ENCODE measurements around the gene CACNA1H. TPM values are rescaled to one million over a fixed set of nuclear protein-coding genes. Genes with fewer than 3 reads are reported as not detected.

CACNA1H gene
- total RNA-seq, 1 experiment from 2014 or later, result 24.3 TPM

GRCh38 chr16:1113489-1113888 is 39.4 kb upstream of the CACNA1H start:
- POLR2A ChIA-PET, result no interaction called here
- H3K4me3 ChIP-seq (replicated peaks in 1 of 2; ENCODE audit: low read depth in 1 of 2, low read length in 2 of 2), result no peak overlapping the region
- H3K9me3 ChIP-seq (ENCODE audit: control insufficient read depth in 1 of 2, insufficient read depth in 1 of 2, low read depth in 1 of 2, low read length in 2 of 2), result no peaks in the 10 kb centered on the region
- H3K4me2 ChIP-seq (ENCODE audit: low read length), result no peak overlapping the region
- no peak overlapping the region for H2AFZ ChIP-seq (ENCODE audit: low read depth, low read length, poor library complexity, severe bottlenecking)
- H3K36me3 ChIP-seq (ENCODE audit: control insufficient read depth in 1 of 2, insufficient read depth in 2 of 2, low read length in 2 of 2), result no peaks in the 10 kb centered on the region
- no peaks in the 10 kb centered on the region for H3K79me2 ChIP-seq (ENCODE audit: insufficient read depth, low read length)
- no peaks in the 10 kb centered on the region for H3K27me3 ChIP-seq (ENCODE audit: insufficient read depth, low read length)
- no peaks in the 10 kb centered on the region for H4K20me1 ChIP-seq (ENCODE audit: insufficient read depth)
- no TSS peak for BruUV-seq (replicated peaks)
- intact Hi-C loops (cut with micrococcal nuclease), result no loop called here
- TF ChIP-seq CBX3 (IDR thresholded peaks at IDR 0.05; ENCODE audit: low read depth) (no peak), ZBTB33 (IDR thresholded peaks at IDR 0.05; ENCODE audit: extremely low read depth, insufficient replicate concordance, low read length) (no peak), REST (IDR thresholded peaks at IDR 0.05; ENCODE audit: low read depth) (no peak), ZNF274 (IDR thresholded peaks at IDR 0.05; ENCODE audit: low read depth, low read length) (no peak), POLR2A (IDR thresholded peaks at IDR 0.05; ENCODE audit: borderline replicate concordance, extremely low read depth, insufficient read depth, insufficient read length) (no peak), POLR2AphosphoS5 (IDR thresholded peaks at IDR 0.05; ENCODE audit: low read depth, low read length) (no peak), ATF3 (IDR thresholded peaks at IDR 0.05) (no peak), CEBPB (IDR thresholded peaks at IDR 0.05; ENCODE audit: low read depth) (no peak), SRF (IDR thresholded peaks at IDR 0.05; ENCODE audit: low read depth) (no peak), EZH2 (IDR thresholded peaks at IDR 0.05) (no peak)
- RAD21 ChIA-PET (ENCODE audit: low non-redundant PET in 1 of 2, low total read pairs in 2 of 2, uncharacterized antibody in 2 of 2, unreplicated experiment in 2 of 2), result no interaction called here
- H3K4me1 ChIP-seq (ENCODE audit: control insufficient read depth in 1 of 2, insufficient read depth in 2 of 2, low read length in 2 of 2), result no peaks in the 10 kb centered on the region
- CTCF ChIA-PET, result no interaction called here
- no peaks in the 10 kb centered on the region for H3K9me2 ChIP-seq (ENCODE audit: insufficient read depth)
- H3K27ac ChIP-seq (ENCODE audit: low read depth, low read length), result no peak overlapping the region
- ATAC-seq (no peak), DNase-seq (ENCODE audit: low read depth, low spot score) (no peak)
- H3K9ac ChIP-seq (ENCODE audit: low read length), result no peak overlapping the region
